K562 (cell line): ENCODE data around the gene NT5C1A. TPM values are rescaled to one million over a fixed set of nuclear protein-coding genes. Genes with fewer than 3 reads are reported as not detected.

ENCODE experiments used
- BRD9 ChIP-seq: fragments of 450-650 bp; IDR thresholded peaks from 2 replicates; pipeline ENCODE4 v1.6.1; 2018; ENCODE audit warnings: low read depth; ENCODE audit not compliant: partially characterized antibody
- CBX1 ChIP-seq: sonication (generic); IDR thresholded peaks from 2 replicates; pipeline ENCODE4 v1.6.1; 2016; ENCODE audit warnings: antibody characterized with exemption, low read depth, mild to moderate bottlenecking
- CBX8 ChIP-seq: fragments of 200-600 bp; sonication (generic); IDR thresholded peaks from 2 replicates; pipeline ENCODE4 v1.6.1; 2012; ENCODE audit warnings: borderline replicate concordance, mixed run types, low read depth, mild to moderate bottlenecking, moderate library complexity, mixed read lengths, low read length, control low read depth, inconsistent platforms; ENCODE audit not compliant: poor library complexity, severe bottlenecking; ENCODE audit errors: extremely low read depth
- CHD1 ChIP-seq: fragments of 200-600 bp; sonication (generic); IDR thresholded peaks from one replicate; pipeline ENCODE4 v1.6.1; 2012; ENCODE audit warnings: mild to moderate bottlenecking, moderate library complexity, low read length, inconsistent platforms
- CREB3L1 ChIP-seq: fragments of 450-650 bp; IDR thresholded peaks from 2 replicates; pipeline ENCODE4 v1.6.1; 2014; ENCODE audit warnings: low read depth, mild to moderate bottlenecking, moderate library complexity, borderline replicate concordance
- FOXM1 ChIP-seq, 2 experiments: fragments of 450-650 bp in 1 of 2; sonication (generic) in 1 of 2; formaldehyde crosslinking in 1 of 2; IDR thresholded peaks; 2 replicates each; pipeline versions ENCODE4 v1.6.1 to v1.9.0; 2017 to 2022; ENCODE audit warnings: low read depth in 2 of 2, mild to moderate bottlenecking in 2 of 2, missing genetic modification reagents in 1 of 2, moderate library complexity in 1 of 2
- HLTF ChIP-seq: fragments of 450-650 bp; IDR thresholded peaks from 2 replicates; pipeline ENCODE4 v1.6.1; 2016
- KHSRP ChIP-seq: fragments of 450-650 bp; IDR thresholded peaks from 2 replicates; pipeline ENCODE4 v1.6.1; 2017
- NR2F6 ChIP-seq: fragments of 450-650 bp; formaldehyde crosslinking; IDR thresholded peaks from 2 replicates; pipeline ENCODE4 v1.4.0; 2020; ENCODE audit warnings: mild to moderate bottlenecking
- RBM22 ChIP-seq: fragments of 200-400 bp; formaldehyde crosslinking; IDR thresholded peaks from 2 replicates; pipeline ENCODE4 v1.6.1; 2018; ENCODE audit warnings: low read length, low read depth; ENCODE audit not compliant: poor library complexity, severe bottlenecking
- RERE ChIP-seq: sonication (generic); formaldehyde crosslinking; IDR thresholded peaks from 2 replicates; pipeline ENCODE4 v1.8.0; 2023; ENCODE audit warnings: missing genetic modification reagents, mild to moderate bottlenecking, borderline replicate concordance
- SMARCB1 ChIP-seq: IDR thresholded peaks from 2 replicates; pipeline ENCODE4 v1.6.1; 2011; ENCODE audit warnings: improper control_type of control experiment, low read depth; ENCODE audit not compliant: insufficient read length
- ZNF134 ChIP-seq: fragments of 250-450 bp; sonication (Bioruptor Pico); conservative IDR thresholded peaks from 2 replicates; pipeline ENCODE4 v1.4.0; 2020
- ZNF79 ChIP-seq: fragments of 250-450 bp; sonication (Bioruptor Pico); IDR thresholded peaks from 2 replicates; pipeline ENCODE4 v1.4.0; 2020; ENCODE audit warnings: low read depth, mild to moderate bottlenecking, moderate library complexity
- polyA plus RNA-seq, 8 experiments: library from polyadenylated mRNA; depleted of rRNA in 4 of 8; stranded (reverse) in 5 of 8; unstranded in 3 of 8; fragments of >200 nt; fragmentation: Nextera tagmentation in 2 of 8; fragmentation: Illumina TruSeq in 1 of 8; extraction: Ambion mirVana in 2 of 8; extraction: Trizol in 1 of 8; gene quantifications; 2 replicates each; pipeline versions ENCODE4 v1.2.1 to v1.2.3, GENCODE V29; 2011 to 2014; ENCODE audit warnings: inconsistent platforms in 1 of 8, missing spikeins in 1 of 8
- total RNA-seq, 7 experiments: library from RNA; depleted of rRNA in 6 of 7; stranded (reverse); fragments of >200 nt in 6 of 7; fragmentation: Illumina TruSeq in 2 of 7; extraction: Trizol in 2 of 7; gene quantifications; 2 replicates each; pipeline versions ENCODE4 v1.2.1 to v1.2.3, GENCODE V29; 2011 to 2021; ENCODE audit warnings: low replicate concordance in 1 of 7
- TF ChIP-seq, protein P1 (sequence below): fragments of 250-450 bp; sonication (Bioruptor Pico); IDR thresholded peaks from 2 replicates; pipeline ENCODE4 v1.8.0; 2022; ENCODE audit warnings: moderate library complexity, mild to moderate bottlenecking, inconsistent platforms

The NT5C1A gene
- total and polyA plus RNA-seq, 9 of the 15 experiments (the other 6 are each of a cell fraction or from before 2014, with no cell fraction given), result not detected

GRCh38 chr1:39639305-39640130 lies 32.4 kb downstream of the NT5C1A start, which contains the start of gene HEYL (continued):
- TF ChIP-seq SMARCB1 (no peak), RERE (no peak), CBX8 (no peak), NR2F6 (CRISPR knock-in tag) (peak; percentile 66; the same call in 1 of the 2 replicates), KHSRP (no peak), CHD1 (no peak), HLTF (no peak), CREB3L1 (peak; percentile 34; the same call in 1 of the 2 replicates), FOXM1 (IDR thresholded peaks at IDR 0.05; ENCODE audit: low read depth) (no peak), FOXM1 (CRISPR knock-in tag; IDR thresholded peaks at IDR 0.05; ENCODE audit: low read depth) (0 out of 2 replicates have a peak, but pooled peaks have one; percentile 43), ZNF79 (CRISPR knock-in tag) (no peak), BRD9 (no peak), RBM22 (no peak), CBX1 (peak; percentile 43; the same call in 1 of the 2 replicates), ZNF134 (CRISPR knock-in tag) (no peak)
- TF ChIP-seq, protein P1, sequence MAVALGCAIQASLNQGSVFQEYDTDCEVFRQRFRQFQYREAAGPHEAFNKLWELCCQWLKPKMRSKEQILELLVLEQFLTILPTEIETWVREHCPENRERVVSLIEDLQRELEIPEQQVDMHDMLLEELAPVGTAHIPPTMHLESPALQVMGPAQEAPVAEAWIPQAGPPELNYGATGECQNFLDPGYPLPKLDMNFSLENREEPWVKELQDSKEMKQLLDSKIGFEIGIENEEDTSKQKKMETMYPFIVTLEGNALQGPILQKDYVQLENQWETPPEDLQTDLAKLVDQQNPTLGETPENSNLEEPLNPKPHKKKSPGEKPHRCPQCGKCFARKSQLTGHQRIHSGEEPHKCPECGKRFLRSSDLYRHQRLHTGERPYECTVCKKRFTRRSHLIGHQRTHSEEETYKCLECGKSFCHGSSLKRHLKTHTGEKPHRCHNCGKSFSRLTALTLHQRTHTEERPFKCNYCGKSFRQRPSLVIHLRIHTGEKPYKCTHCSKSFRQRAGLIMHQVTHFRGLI, result no peak
